Thoracic aorta (tissue), 2 donors: Measurements from ENCODE around the gene UBE2E2. TPM values are rescaled to one million over a fixed set of nuclear protein-coding genes. Genes with fewer than 3 reads are reported as not detected.

Experiments
- ATAC-seq: fragments of 150-250 bp; one replicate; pipeline ENCODE4 v1.8.0; 2017; ENCODE audit warnings: low read depth; ENCODE audit not compliant: insufficient number of reproducible peaks, low FRiP score
- DNase-seq: peaks from one replicate; pipeline ENCODE4 v3.0.0-alpha.2; 2020; ENCODE audit warnings: low spot score
- H3K27ac ChIP-seq, 2 donors: fragments of 200-600 bp; sonication (generic); 1 replicate in 1 of 2; 2 replicates in 1 of 2; pipeline ENCODE4 v1.5.1; 2016; ENCODE audit warnings: mild to moderate bottlenecking in 2 of 2, moderate library complexity in 2 of 2
- H3K27me3 ChIP-seq: fragments of 200-600 bp; sonication (generic); replicated peaks from 2 replicates; pipeline ENCODE4 v1.6.0; 2016; ENCODE audit warnings: mild to moderate bottlenecking; ENCODE audit not compliant: insufficient read depth
- H3K36me3 ChIP-seq: fragments of 200-600 bp; sonication (generic); one replicate; pipeline ENCODE4 v1.5.1; 2016
- H3K4me1 ChIP-seq, 2 donors: fragments of 200-600 bp; sonication (generic); 1 replicate in 1 of 2; 2 replicates in 1 of 2; pipeline versions ENCODE4 v1.5.1 to v1.6.0; 2016; ENCODE audit warnings: low read depth in 2 of 2, mild to moderate bottlenecking in 1 of 2; ENCODE audit not compliant: control insufficient read depth in 1 of 2
- H3K4me3 ChIP-seq: fragments of 200-600 bp; sonication (generic); 2 replicates; pipeline ENCODE4 v1.5.1; 2016; ENCODE audit warnings: mild to moderate bottlenecking
- H3K9me3 ChIP-seq: fragments of 200-600 bp; sonication (generic); 2 replicates; pipeline ENCODE4 v1.5.1; 2016
- total RNA-seq, 2 donors: library from RNA; depleted of rRNA; stranded (reverse); fragments of >200 nt; gene quantifications; one replicate each; pipeline versions ENCODE4 v1.1.0 to v1.2.3, GENCODE V29; 2016
- TF ChIP-seq, protein P1 (sequence below): fragments of 200-600 bp; sonication (generic); IDR thresholded peaks from one replicate; pipeline ENCODE4 v1.5.1; 2019; ENCODE audit warnings: antibody characterized with exemption

The UBE2E2 gene
- total RNA-seq, 2 donors from 2014 or later, result 30.3 to 44.0 TPM

DNA sequence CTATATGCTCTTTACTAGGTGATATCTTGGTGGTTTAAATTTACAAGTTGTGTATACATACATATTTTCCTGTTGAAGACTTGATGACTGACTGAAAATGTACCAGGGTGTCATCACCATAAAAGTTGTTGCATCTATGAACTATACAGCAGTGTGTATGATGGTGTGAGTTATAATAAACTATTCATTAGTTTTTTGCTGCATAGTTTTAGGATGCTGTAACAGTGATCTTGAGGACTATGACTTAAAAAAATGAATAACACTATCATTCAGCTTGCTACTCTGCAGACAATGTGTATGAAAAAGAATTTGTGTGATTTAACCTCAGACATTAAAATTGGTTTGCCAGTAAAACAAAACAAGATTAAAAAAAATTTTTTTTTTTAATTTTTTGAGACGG lies 49.0 kb downstream of the UBE2E2 start:
- Histone ChIP-seq H3K9me3 (no peaks in the 10 kb centered on the region), H3K27ac (no peak overlapping the region), H3K27me3 (no peaks in the 10 kb centered on the region), H3K4me3 (no peak overlapping the region), H3K36me3 (no peaks in the 10 kb centered on the region), H3K4me1 (peaks cover 8 to 9% of the 10 kb centered on the region in 2 donors)
- TF ChIP-seq, protein P1, sequence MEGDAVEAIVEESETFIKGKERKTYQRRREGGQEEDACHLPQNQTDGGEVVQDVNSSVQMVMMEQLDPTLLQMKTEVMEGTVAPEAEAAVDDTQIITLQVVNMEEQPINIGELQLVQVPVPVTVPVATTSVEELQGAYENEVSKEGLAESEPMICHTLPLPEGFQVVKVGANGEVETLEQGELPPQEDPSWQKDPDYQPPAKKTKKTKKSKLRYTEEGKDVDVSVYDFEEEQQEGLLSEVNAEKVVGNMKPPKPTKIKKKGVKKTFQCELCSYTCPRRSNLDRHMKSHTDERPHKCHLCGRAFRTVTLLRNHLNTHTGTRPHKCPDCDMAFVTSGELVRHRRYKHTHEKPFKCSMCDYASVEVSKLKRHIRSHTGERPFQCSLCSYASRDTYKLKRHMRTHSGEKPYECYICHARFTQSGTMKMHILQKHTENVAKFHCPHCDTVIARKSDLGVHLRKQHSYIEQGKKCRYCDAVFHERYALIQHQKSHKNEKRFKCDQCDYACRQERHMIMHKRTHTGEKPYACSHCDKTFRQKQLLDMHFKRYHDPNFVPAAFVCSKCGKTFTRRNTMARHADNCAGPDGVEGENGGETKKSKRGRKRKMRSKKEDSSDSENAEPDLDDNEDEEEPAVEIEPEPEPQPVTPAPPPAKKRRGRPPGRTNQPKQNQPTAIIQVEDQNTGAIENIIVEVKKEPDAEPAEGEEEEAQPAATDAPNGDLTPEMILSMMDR, result no peak
- ATAC-seq (no peak), DNase-seq (no peak)

DNA sequence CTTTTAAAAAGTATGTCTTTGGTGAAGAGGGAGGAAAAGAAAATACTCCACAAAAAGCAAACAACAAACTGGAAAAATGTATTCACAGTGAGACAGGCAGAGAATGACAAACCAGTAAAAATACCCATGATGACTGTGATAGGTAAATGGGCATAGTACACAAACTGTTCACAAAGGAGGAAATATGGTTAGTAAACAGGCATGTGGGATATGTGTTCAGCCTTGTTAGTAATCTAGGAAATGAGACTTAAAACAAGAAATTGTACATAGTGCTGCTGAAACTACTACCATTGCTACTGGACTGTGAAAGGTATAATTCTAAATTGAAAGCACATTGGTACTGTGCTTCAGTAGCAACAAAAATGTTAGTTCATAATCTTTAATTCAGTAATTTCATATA lies 50.1 kb downstream of the UBE2E2 start:
- no peak overlapping the region for H3K4me3 ChIP-seq
- TF ChIP-seq, protein P1, result no peak
- no peaks in the 10 kb centered on the region for H3K9me3 ChIP-seq
- peaks cover 8 to 9% of the 10 kb centered on the region in 2 donors for H3K4me1 ChIP-seq
- H3K36me3 ChIP-seq, result no peaks in the 10 kb centered on the region
- H3K27me3 ChIP-seq, result no peaks in the 10 kb centered on the region
- ATAC-seq (no peak), DNase-seq (no peak)
- H3K27ac ChIP-seq, result no peak overlapping the region

- no peaks in the 10 kb centered on the region for H3K9me3 ChIP-seq
- H3K27me3 ChIP-seq, result no peaks in the 10 kb centered on the region
- no peaks in the 10 kb centered on the region for H3K36me3 ChIP-seq
- DNase-seq (no peak), ATAC-seq (no peak)
- TF ChIP-seq, protein P1, result no peak
- peaks cover 8 to 9% of the 10 kb centered on the region in 2 donors for H3K4me1 ChIP-seq
- H3K27ac ChIP-seq, result no peak overlapping the region
- no peak overlapping the region for H3K4me3 ChIP-seq
Observed at GRCh38 chr3:23254282-23254681, 51.2 kb downstream of the UBE2E2 start.

- H3K27me3 ChIP-seq, result no peaks in the 10 kb centered on the region
- peaks cover 8 to 9% of the 10 kb centered on the region in 2 donors for H3K4me1 ChIP-seq
- TF ChIP-seq, protein P1, result no peak
- no peak overlapping the region for H3K4me3 ChIP-seq
- H3K27ac ChIP-seq, result no peak overlapping the region
- no peak for ATAC-seq
- no peaks in the 10 kb centered on the region for H3K9me3 ChIP-seq
- no peaks in the 10 kb centered on the region for H3K36me3 ChIP-seq
- DNase-seq, result no peak
Observed at GRCh38 chr3:23254835-23255234, 51.7 kb downstream of the UBE2E2 start.

DNA sequence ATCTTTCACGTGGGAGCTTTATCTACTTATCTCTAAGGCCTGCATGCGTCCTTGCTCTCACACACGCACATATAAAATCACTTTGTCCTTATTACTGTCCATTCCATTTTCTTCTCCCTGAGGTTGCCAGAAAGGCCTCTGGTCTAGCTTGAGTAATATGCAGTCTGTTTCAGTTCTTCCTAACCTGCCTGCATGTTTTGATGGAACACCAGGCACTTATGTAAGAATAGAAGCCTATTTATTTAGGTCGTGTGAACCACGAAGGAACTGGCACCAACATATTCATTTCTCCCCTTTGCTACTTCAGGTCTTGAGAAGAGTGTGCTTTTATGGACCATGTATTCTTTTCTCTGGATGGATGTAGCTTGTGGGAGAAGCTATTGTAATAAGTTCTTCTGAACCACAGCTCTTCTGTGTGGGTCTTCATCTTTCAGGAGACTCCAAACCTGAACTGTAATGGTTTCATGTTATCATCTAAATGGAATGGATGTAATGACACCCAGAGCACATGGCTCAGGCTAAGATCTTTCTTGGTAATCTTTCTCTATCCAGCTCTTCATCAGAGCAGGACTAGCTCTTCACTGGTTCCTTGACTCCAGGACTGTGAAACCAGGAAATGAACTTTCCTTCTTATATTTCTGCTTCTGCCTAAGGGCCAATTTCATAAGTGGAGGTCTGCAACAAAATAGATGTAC lies 53.8 kb downstream of the UBE2E2 start:
- DNase-seq (no peak), ATAC-seq (no peak)
- H3K27ac ChIP-seq, result no peak overlapping the region
- H3K4me3 ChIP-seq, result no peak overlapping the region
- H3K9me3 ChIP-seq, result no peaks in the 10 kb centered on the region
- no peaks in the 10 kb centered on the region for H3K36me3 ChIP-seq
- H3K4me1 ChIP-seq, result peaks cover 8 to 9% of the 10 kb centered on the region in 2 donors
- TF ChIP-seq, protein P1, result no peak
- no peaks in the 10 kb centered on the region for H3K27me3 ChIP-seq
